ENCODE results near the gene TOR4A.

The TOR4A gene

DNA sequence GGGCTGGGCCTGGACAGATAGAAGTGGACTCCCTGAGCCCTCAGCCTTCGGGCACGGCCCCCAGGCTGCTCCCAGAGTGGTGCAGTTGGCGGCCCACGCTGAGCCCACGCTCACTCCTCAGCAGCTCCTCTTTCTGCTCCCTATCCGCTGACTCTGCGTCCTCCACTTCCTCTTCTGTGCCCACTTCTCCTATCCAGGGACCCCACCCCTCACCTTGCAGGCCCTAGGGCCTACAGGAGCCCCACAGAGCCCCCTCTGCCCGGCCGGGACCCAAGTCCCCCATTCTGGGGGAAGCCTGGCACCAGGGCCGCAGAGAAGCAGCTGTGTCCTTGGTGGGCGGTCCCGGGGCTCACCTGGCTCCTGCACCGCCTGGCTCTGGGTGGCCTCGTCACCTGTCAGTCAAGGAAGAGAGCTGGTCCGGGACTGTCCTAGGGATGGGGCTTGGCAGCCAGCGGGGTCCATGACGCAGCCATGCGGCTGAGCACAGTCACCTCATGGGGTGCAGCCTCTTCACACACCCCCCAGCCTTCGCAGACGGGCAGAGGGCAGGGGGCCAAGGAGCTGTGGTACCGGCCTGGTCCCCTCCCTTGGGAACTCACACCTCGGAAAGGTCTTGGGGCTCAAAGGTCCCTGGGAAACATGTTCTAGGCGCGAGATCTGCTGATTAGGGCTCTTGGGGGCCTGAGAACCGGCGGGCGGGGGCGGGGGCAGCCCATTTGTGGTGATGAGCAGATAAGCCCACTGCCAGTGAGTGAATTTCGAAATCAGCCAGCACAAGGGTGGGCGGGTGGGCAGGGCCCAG, 29.9 kb downstream of the TOR4A start:
- DNase-seq = no peak

DNA sequence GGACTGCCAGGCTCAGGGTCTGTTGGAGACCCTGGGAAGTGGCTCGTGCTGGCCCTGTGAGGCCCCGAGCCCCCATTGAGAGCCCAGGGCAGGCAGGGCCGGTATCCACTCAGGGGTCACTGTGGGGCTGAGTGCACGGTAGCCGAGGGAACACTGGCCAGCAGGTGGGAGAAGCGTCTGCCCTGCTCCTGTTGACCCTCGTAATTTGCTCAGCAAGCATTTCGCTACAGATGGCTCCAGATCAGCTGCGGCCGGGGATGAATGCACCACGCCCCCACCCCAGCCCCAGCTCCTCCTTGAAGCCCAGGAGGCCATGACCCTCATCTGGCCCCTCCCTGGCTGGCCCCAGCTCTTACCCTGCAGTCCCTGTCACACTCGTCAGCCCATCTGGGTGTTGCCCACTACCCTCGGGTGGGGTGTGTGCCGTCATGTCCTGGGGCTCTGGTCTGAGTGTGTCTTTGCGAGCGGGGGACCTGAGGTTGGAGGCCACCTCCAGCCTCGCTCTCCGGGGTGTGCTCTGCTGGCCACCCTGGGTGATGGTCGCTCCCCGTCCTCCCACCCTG, 30.6 kb downstream of the TOR4A start:
- DNase-seq = no peak

DNA sequence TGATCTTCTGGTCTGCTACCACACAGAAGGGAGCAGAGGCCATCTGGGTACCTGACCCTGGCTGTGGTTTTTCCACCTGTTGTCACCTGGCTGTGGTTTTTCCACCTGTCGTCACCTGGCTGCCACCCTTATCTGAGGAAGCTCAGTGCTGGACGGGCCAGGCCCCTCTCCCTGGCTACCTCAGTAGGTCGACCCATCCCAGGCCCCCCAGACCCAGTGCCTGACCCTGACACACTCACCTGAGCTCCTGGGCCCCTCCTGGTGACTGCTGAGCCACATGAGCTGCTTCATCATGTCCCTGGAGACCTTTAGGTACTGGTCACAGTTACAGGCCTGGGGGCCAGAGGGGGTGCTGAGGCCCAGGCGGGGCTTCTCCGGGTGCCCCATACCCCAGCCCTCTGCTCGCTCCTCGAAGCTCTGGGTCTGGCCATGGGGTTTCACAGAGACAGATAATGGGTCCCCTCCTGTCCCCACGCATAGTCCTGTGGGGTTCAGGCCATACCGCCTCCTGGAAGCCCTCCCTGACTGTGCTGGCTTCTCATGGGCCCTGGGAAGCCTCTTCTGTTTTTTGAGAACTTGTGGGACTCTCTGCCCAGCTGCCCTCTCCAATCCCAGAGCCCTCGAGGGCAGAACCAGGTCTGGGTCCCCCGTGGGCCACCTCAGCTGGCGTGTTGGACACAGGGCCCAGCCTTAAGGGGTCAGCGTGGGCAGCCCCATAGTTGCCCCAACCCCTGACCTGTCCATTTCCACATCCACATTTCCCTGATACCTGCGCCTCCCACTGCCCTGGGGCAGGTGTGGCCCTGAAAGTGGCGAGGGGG, 32.1 kb downstream of the TOR4A start:
- DNase-seq = no peak

DNA sequence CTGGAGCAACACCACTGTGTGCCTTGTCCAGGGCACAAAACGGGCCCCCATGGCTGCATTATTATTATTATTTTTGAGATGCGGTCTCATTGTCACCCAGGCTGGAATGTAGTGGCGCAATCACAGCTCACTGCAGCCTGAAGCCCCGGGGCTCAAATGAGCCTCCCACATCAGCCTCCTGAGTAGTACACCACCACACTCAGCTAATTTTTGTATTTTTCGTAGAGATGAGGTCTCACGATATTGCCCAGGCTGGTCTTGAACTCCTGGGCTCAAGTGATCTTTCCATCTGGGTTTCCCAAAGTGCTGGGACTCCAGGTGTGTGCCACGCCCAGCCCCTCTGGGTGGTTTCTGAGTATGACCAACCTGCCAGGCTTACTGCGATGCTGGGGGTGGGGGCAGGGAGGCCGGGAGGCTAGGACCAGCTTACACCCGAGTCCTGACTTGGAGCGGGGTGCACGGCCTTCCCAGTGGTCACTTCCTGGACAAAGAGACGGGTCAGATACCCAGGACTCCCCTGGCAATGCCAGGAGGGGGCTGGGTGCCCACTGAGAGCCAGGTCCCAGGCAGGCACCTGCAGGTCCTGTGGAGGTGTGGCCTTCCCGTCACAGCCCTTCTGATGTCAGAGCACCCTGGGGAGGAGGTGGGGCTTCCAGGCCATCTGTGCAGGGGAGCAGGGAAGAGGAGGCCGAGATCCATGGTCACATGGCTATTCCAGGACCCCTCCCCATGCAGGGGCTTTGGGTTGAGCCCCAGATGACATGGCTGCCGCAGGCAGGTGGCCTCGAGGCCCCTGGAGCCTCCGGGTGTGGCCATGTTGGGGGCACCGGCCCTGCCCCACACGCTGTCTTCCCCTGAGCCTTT, 32.9 kb downstream of the TOR4A start:
- no peak for DNase-seq

DNA sequence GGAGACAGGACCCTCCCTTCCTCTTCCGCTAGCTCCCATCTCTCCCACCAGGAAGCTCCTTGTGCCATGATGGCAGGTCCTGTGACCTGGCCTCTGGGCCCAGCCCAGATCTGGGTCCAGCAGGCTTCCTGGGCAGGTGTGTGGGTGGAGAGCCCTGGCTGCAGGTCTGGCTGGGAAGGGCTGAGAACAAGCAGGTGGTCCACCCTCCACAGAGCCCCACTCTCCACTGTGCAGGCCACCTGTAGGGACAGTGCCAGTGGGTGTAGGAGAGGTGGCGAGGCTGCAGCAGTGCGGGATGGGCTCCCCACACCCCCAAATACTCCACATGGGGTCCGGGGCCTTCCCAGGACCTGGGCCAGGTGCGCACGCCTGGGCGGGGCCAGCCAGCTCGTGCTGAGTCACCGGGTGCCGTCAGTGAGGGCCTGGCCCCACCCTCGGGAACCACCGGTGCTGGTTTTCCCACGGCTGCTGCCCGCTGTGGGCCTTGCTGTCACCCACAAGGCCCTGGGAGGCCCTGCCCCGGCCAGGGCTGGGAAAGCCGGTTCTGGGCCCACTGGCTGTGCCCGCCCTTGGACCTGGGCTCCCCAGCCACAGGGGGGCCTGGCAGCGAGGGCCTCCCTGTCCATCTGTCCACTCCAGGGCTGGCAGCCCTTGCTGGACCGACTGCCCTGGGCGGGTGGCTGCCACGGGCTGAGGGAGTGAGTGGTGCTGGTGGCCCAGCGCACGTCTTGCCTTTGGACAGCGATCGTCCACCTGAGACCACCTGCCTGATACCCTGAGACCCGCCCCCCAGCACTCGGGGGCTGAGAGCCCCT, 33.9 kb downstream of the TOR4A start:
- DNase-seq = no peak

DNA sequence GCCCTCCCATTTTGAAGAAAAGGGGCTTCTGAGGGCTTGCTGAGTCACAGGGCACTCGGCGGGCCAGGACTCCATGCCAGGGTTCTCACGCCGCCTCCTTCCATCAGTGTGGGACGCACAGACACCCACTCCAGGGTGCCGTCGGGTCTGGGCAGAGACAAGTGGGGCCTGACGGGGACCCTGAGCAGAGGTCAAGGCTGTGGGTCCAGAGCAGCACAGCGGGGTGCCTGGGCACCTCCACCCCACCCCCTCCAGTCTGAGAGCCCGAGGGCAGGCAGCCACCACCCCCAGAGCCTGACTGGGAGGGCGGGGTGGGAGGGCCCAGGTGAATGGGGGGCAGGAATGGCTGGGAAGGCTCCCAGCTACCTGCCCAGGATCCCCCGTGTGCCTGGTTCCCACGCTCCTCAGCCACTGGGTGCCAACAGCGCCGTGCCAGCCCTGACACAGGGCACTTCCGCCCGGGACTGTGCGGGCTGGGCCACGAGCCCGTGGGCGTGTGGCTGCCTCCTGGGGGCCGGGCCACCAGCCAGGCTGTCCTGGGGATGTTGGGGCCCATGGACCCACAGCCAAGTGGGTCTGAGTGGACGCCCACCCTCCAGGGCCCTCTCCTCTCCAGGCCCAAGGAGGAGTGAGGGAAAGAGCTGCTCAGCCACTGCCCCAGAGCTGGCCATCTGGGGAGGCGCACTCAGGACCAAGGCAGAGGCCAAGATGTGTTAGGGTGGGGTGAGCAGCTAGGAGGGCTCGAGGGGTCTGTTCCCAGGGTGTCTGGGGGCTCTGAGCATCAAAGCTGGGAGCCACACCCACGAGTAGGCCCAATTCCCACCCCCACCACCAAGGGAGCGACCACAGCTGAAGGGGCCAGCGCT, 34.7 kb downstream of the TOR4A start:
- no peak for DNase-seq

DNA sequence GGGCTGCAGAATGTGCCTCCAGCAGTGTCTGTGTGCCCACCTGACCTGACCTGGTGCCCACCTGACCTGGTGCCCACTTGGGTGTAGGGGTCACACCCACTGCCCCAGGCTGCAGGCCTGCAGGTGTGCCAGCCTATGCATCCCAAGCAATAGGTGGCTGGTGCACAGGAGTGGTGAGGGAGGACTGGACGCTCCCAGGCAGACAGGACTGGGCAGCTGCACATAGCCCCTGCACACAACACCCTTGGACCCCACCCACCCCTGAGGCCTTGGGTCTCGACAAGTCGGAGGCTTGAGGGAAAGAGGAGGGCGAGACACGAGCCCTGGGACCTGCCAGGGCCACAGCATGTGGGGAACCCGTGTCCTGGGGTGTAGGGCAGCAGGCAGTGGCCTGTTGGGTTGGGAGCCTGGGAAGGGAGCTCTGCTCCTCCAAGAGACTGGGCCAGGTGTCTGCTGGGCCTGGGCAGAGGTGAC, 35.4 kb downstream of the TOR4A start:
- DNase-seq = no peak

DNA sequence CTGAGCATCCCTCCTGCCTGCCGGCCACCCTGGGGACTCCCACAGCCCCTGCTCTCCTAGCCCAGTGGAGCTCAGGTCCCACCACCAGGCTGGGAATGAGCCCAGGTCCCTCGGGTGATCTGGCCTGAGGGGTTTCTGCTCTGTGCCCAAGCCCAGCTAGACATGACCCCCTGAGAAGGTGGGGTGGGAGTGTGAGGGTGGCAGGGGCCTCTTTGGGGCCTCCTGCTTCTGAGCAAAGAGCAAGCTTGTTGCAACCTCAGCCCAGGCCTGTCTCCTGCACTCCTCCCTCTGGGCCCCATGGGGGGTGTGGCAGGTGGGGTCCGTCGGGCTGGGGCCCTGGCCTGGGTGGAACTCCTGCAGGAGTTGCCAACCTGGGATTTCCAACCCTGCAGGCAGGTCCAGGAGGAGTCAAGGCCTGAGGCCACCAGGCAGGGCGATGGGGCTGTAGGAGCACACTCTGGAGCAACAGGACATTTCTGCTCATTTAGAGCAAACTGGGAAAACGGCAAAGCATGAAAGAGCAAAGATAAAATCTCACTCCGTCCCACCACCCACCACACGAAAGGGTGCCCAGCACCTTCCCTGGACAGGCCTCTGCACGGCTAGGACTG, 35.9 kb downstream of the TOR4A start:
- no peak for DNase-seq

DNA sequence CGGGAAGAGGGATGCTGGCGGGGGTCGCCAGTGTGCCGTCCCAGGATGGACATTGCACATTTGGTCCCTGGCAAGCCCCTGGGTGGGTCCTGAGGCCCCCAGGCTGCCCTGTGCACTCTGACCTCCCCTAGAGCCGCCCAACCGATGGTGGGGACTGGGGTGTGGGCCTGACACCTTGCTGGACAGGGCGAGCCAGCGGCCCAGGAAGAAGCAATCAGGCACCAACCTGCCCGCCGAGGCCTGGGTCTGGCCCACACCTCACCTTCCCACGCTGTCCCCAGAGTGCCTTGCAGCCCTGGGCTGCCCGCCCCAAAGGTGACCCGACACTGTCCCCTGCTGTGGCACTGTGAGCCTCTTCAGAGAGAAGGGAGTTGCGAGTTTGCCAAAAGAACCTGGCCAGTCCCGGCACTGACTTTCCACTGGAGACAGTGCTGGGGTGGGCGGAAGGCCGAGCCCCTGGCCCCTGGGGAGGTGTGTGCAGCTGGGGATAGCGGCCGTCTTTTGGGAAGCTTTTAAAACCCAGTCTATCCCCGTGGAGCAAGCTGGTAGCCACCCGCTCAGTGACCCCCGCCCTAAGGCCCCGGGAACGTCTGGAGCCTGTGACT, 36.5 kb downstream of the TOR4A start:
- no peak for DNase-seq

DNA sequence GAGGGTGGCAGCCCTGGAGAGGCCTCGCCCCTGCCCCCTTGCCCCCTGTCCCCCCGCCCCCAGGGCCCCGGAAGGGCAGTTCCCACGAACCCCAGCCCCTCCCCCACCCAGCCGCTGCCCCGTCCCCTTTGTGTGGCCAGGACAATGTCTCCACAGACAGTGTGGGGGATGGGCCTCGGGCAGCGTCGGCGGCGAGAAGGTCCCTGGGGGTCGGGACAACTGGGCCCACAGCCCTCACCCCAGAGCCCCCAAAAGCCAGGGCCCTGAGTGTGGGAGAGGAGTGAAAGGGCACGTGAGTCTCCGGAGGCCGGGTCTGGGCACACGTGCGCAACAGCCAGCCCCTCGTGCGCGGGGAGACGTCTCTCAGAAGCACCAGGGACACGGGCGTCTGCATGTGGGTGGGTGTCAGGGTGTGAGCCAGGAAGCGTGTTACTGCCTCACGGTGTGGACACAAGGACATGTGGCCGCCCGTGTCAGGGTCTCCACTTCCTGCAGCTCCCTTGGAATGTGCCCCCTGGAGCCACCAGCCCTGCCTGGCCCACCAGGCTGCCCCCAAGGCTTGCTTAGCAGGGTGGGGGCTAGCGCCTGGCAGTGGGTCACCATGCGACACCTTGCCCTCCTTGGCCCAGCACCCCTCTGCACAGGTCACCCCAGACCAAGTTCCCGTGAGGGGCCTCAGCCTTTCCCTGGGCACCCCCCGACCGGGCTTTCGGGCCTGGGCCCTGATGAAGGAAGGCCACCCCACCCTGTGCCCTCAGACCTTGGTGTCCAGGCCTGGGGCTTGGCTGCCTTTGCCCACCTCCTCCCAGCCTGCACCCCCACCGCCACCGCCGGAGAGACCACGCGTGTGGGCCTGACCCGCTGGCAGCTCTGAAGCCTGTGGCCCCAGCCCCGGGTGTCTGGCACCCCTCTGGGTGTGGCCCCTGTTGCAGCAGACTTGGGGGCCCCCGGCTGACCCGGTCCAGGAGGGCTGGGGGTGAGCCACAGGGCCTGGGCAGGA, 37.3 kb downstream of the TOR4A start:
- DNase-seq = no peak

DNA sequence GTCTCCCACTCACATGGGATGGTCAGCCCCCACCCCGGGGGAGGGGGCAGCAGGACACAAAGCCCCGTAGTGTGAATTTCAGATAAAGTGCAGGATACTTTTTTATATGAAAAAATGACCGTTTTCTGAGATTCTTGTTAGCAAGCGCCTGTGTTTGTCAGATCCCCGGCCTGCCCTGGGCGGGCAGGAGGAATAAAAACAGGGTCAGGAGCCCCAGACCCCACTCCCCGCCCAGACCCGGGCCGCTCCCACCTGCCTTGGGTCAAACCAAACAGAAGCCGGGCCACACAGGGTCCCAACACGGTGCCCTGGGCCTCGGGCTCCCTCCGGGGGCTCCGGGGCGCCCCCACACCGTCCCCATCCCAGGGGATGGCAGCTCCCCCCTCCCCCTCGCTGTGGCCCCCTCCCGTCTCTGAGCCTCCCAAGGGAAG, 38.1 kb downstream of the TOR4A start:
- DNase-seq = no peak

DNA sequence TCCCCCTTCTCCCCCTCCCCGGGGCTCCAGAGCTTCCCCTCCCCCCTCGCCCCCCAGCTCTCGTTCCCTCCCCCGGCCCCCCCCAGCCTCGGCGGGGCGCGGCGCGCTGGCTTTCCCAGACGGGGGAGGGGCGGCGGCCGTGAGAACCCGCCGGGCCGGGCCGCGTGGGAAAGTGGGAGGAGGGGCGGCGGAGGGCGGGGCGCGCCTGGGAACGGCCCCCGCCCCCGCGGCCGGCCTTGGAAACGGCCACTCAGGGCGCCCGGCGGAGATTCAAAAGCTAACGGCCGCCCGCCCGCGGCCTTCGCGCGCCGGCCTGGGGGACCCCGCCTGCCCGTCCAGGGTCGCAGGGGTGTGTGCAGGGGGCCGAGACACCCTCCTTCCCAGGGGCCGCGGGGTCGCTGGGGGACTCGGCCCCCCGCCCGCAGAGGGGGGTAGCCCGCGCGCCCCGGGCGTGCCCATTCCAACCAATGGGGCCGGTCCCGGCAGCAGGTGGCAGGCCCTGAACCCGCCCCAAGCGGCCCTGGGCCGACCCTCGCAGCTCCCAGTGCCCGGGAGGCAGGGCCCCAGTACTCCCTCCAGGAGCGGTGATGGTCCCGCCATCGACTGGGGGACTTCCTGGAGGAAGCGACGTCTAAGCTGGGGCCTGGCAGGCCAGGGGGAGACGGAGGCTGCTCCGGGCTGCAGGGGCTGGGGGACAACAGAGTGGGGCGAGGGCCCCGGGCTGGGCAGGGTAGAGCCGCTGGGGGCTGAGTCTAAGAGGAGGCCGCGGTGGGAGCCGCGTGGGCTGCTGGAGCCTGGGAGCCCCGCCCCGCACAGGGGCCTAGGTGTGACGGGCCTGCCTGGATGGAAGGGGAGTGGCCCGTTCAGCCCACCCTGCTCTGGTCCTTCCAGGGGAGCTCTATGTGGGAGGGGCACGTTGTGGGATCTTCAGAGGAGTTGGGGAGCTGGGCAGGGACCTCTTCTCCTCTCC, 38.8 kb downstream of the TOR4A start:
- DNase-seq = no peak

DNA sequence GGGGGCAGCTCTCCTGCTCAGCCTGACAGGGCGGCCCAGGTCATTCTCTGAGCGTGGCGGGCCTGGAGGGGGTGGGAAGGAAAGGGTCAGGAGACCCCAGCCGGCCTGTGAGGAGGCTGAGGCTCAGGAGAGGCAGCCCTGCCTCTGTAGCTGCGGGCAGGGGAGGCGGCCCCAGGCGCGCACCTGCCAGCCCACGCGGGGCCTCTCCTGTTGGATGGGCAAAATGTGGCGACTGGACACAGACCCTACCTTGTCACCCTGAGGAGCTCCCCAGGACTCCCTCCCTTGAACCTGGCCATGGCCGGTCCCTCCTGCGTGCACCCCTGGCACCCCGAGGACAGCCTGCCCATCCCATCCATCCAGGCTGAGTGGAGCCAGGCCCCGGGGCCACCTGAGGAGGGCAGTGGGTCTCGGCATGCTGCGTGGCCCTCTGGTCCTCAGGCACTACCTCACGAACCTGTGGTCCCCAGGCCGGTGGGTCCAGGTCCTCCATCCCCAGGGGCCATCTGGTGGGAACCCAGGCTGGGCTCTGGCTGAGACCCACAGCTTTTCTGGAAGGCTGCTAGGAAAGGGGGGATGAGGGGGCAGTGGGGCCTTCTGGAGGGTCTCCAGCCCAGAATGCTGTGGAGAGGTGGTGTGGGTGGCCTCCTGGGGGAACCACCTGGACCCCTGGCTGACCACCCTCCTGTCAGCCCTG, 39.6 kb downstream of the TOR4A start:
- no peak for DNase-seq

DNA sequence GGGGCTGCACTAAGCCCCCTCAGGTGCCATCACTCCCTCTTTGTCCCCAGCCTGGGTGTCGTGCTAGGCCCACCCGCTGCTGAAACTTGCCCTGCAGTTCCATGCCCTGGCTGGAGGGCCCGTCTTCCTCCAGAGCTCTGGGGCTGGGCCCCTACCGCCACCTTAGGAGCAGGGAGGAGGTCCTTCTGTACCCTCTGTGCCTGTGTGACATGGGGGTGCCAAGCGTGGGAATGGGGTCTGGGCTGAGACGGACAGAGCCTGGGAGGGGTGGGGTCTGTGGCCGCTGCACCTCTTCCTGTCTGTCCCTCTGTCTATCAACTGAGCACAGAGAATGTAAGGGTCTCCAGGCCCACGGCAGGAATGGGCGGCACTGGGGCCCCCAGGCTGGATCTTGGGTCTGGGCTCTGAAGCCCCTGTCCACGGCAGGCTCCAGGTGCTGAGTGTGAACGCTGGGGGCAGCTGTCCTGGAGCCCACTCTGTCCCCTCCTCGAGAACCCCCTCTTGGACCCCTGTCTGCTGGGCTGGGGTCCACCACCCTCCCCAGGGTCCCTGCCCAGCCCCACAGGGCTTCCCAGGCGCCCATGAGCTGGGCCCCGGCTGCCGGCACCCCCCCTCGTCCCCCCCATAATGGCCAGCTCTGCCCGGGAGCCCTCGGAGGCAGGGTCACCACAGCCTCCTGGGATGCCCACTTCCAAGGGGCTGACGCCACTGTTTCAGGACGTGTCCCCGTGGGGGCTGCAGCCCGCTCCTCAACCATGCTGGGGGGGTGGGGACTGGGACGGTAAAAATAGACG, 40.4 kb downstream of the TOR4A start:
- DNase-seq = no peak

DNA sequence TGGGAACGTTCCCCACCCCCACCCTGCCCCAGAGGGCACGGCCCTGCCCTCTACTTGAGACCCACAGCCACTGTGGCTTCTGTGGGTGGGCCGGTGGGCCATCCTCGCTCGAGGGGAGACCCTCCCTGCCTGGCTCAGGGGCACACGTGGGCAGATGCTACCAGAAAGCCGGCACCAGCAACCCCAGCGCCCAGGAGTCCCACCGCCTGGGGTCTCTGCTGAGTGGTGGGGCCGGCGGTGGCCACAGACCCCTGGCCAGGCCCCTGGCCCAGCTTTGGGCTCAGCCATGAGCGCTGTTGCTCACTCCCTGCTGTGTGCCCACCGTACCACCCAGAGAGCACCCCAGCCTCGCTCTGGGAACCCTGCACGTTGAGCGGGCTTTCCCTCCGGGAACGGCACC, 41.1 kb downstream of the TOR4A start:
- no peak for DNase-seq
